Mesothelial cell of epicardium (in vitro differentiated cells): ENCODE results near the gene TAAR6. TPM values are rescaled to one million over a fixed set of nuclear protein-coding genes. Genes with fewer than 3 reads are reported as not detected.

Experiments used
- DNase-seq, 2 experiments: peaks; one replicate each; pipeline ENCODE4 v3.0.0; 2021; ENCODE audit warnings: low spot score in 2 of 2; ENCODE audit not compliant: unreplicated experiment in 2 of 2
- H3K27ac Mint-ChIP-seq: 2 replicates; pipeline ENCODE4 v1.8.0; 2021; ENCODE audit warnings: mixed read lengths
- H3K27me3 Mint-ChIP-seq: 2 replicates; pipeline ENCODE4 v1.8.0; 2021; ENCODE audit warnings: low read depth, mixed read lengths
- H3K36me3 Mint-ChIP-seq: 2 replicates; pipeline ENCODE4 v1.8.0; 2021; ENCODE audit warnings: mixed read lengths
- H3K4me1 Mint-ChIP-seq: 2 replicates; pipeline ENCODE4 v1.8.0; 2021; ENCODE audit warnings: mixed read lengths
- H3K4me3 Mint-ChIP-seq: 2 replicates; pipeline ENCODE4 v1.8.0; 2021; ENCODE audit warnings: mild to moderate bottlenecking, moderate library complexity, mixed read lengths
- H3K9me3 Mint-ChIP-seq: 2 replicates; pipeline ENCODE4 v1.8.0; 2021; ENCODE audit warnings: mixed read lengths
- CTCF ChIP-seq: fragments of 200-600 bp; sonication (generic); IDR thresholded peaks from one replicate; pipeline ENCODE4 v1.5.0; 2021; ENCODE audit warnings: antibody characterized with exemption; ENCODE audit not compliant: unreplicated experiment
- total RNA-seq: library from RNA; stranded (reverse); gene quantifications from 3 replicates; pipeline ENCODE4 v1.2.1, GENCODE V29; 2021

The TAAR6 gene, protein sequence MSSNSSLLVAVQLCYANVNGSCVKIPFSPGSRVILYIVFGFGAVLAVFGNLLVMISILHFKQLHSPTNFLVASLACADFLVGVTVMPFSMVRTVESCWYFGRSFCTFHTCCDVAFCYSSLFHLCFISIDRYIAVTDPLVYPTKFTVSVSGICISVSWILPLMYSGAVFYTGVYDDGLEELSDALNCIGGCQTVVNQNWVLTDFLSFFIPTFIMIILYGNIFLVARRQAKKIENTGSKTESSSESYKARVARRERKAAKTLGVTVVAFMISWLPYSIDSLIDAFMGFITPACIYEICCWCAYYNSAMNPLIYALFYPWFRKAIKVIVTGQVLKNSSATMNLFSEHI
- total RNA-seq: not detected in 3 replicates

- Mint-ChIP-seq H3K4me3 (no peak within 1 kb of the TSS), H3K36me3 (no peaks in the 10 kb centered on the region), H3K27ac (no peak within 1 kb of the TSS), H3K9me3 (no peaks in the 10 kb centered on the region), H3K4me1 (peaks cover 2% of the 10 kb centered on the region), H3K27me3 (peaks cover 15% of the 10 kb centered on the region)
- TF ChIP-seq CTCF: no peak
- DNase-seq: no peak
These were observed at the start of gene TAAR6 for GRCh38 chr6:132570221-132570777. Gene TAAR6 (plus strand): TSS chr6:132570322. CDS start chr6:132570322, 0 bp downstream.

DNA sequence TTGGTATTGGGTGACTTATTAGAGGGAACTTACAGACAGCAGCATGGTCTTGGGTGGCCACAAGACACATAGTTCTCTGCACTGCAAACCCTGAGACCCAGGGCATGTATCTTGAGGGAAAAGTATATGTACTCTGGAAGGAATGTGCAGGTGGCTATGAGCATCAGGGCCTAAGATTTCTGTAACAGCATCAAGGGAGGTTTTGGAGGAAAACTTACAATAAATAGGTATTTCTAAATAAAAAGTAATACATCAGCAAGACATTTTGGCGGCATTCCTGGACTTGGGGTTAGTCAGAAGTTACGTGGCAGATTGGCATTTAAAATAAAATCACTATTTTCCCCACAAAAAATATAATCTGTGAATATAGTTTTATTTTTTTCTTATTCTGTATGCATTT is 49.2 kb upstream of the TAAR6 start:
- TF ChIP-seq CTCF: no peak
- no peaks in the 10 kb centered on the region for H3K4me1 Mint-ChIP-seq

DNA sequence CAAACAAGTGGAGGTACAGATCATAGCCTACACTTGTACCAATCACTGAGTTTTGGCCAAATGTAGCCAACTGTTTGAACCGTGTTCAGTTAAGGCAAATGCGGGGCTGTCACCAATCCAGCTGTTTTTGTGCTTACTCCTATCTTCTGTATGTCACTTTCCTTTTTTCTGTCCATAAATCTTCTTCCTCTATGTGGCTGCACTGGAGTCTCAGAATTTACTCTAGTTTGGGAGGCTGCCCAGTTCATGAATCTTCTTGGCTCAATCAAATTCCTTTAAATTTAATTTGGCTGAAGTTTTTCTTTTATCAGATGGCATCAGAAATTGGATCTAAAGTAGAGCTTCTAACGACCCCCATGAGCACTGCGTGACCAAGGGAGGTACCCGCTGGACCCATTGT is 45.5 kb upstream of the TAAR6 start:
- H3K27me3 Mint-ChIP-seq: peaks cover 8% of the 10 kb centered on the region
- no peak for DNase-seq
- no peak overlapping the region for H3K27ac Mint-ChIP-seq
- no peak overlapping the region for H3K4me3 Mint-ChIP-seq
- no peaks in the 10 kb centered on the region for H3K36me3 Mint-ChIP-seq
- no peaks in the 10 kb centered on the region for H3K4me1 Mint-ChIP-seq
- TF ChIP-seq CTCF: no peak
- H3K9me3 Mint-ChIP-seq: peaks cover 7% of the 10 kb centered on the region

More for the DNA sequence above, 49.2 kb upstream of the TAAR6 start:
- no peak overlapping the region for H3K4me3 Mint-ChIP-seq
- H3K27me3 Mint-ChIP-seq: peaks cover 14% of the 10 kb centered on the region
- H3K27ac Mint-ChIP-seq: no peak overlapping the region
- no peak for DNase-seq
- H3K9me3 Mint-ChIP-seq: peaks cover 7% of the 10 kb centered on the region
- no peaks in the 10 kb centered on the region for H3K36me3 Mint-ChIP-seq

GRCh38 chr6:132525866-132526265 is 44.3 kb upstream of the TAAR6 start:
- no peak overlapping the region for H3K4me3 Mint-ChIP-seq
- no peak overlapping the region for H3K27ac Mint-ChIP-seq
- H3K4me1 Mint-ChIP-seq: peaks cover 2% of the 10 kb centered on the region
- peaks cover 7% of the 10 kb centered on the region for H3K9me3 Mint-ChIP-seq
- peaks cover 8% of the 10 kb centered on the region for H3K27me3 Mint-ChIP-seq
- no peak for TF ChIP-seq CTCF
- no peak for DNase-seq
- H3K36me3 Mint-ChIP-seq: no peaks in the 10 kb centered on the region

GRCh38 chr6:132526461-132526860 is 43.7 kb upstream of the TAAR6 start:
- no peak for DNase-seq
- Mint-ChIP-seq H3K27me3 (peaks cover 8% of the 10 kb centered on the region), H3K4me3 (no peak overlapping the region), H3K9me3 (peaks cover 7% of the 10 kb centered on the region), H3K36me3 (no peaks in the 10 kb centered on the region), H3K27ac (no peak overlapping the region), H3K4me1 (peaks cover 2% of the 10 kb centered on the region)
- TF ChIP-seq CTCF: no peak
